Activated CD4-positive, alpha-beta T cell treated with anti-CD3 and anti-CD28 coated beads for 4 hours (primary cell): Measurements from ENCODE around the gene DLG5.
A peak's percentile ranks its signal among the peaks of the same experiment; 100 is the strongest.

ENCODE experiments used
- DNase-seq, 2 donors: peaks; one replicate each; pipeline ENCODE4 v3.0.0-alpha.2; 2020

Gene DLG5

GRCh38 chr10:77865580-77866324, 60.8 kb downstream of the DLG5 start:
- DNase-seq, result no peak

GRCh38 chr10:77864151-77864851, 62.3 kb downstream of the DLG5 start:
- DNase-seq, result no peak

- no peak for DNase-seq
Observed at GRCh38 chr10:77863446-77863845, 63.1 kb downstream of the DLG5 start.

- DNase-seq, result no peak
Observed at GRCh38 chr10:77862595-77862994, 64.0 kb downstream of the DLG5 start.

- no peak for DNase-seq
Observed at GRCh38 chr10:77861366-77861765, 65.2 kb downstream of the DLG5 start.

- DNase-seq, result no peak
Observed at GRCh38 chr10:77859865-77860282, 66.7 kb downstream of the DLG5 start.

GRCh38 chr10:77859200-77859864, 67.2 kb downstream of the DLG5 start:
- DNase-seq, result no peak

GRCh38 chr10:77857272-77857671, 69.3 kb downstream of the DLG5 start:
- DNase-seq, result no peak

GRCh38 chr10:77856566-77856965, 70.0 kb downstream of the DLG5 start:
- DNase-seq, result no peak

- no peak for DNase-seq
Observed at GRCh38 chr10:77855404-77856155, 71.0 kb downstream of the DLG5 start.

- DNase-seq, result no peak
Observed at GRCh38 chr10:77854115-77854514, 72.4 kb downstream of the DLG5 start.

GRCh38 chr10:77853256-77853655, 73.3 kb downstream of the DLG5 start:
- DNase-seq, result no peak

GRCh38 chr10:77850620-77851231, 75.8 kb downstream of the DLG5 start:
- DNase-seq, result no peak

- DNase-seq, result no peak
Observed at GRCh38 chr10:77849039-77849664, 77.4 kb downstream of the DLG5 start.

- DNase-seq, result peak; percentile 31 to 60
Observed at GRCh38 chr10:77846718-77847311, 79.7 kb downstream of the DLG5 start.

- no peak for DNase-seq
Observed at GRCh38 chr10:77845451-77845850, 81.1 kb downstream of the DLG5 start.

- no peak for DNase-seq
Observed at GRCh38 chr10:77844713-77845445, 81.7 kb downstream of the DLG5 start.

- no peak for DNase-seq
Observed at GRCh38 chr10:77844177-77844576, 82.4 kb downstream of the DLG5 start.

GRCh38 chr10:77843264-77843663, 83.3 kb downstream of the DLG5 start:
- no peak for DNase-seq

- DNase-seq, result no peak
Observed at GRCh38 chr10:77842652-77843212, 83.8 kb downstream of the DLG5 start.
